ENCODE data around the gene FCER1G. TPM values are rescaled to one million over a fixed set of nuclear protein-coding genes. Genes with fewer than 3 reads are reported as not detected.
A peak's percentile ranks its signal among the peaks of the same experiment; 100 is the strongest.

Gene FCER1G
- total and polyA plus RNA-seq, 2 of the 4 experiments (the other 2 are of a cell fraction), result 0.44 TPM; not detected in 1

- Histone ChIP-seq H4K5ac (ENCODE audit: low read depth, low read length) (peak within 1 kb of the TSS; percentile 87), H3K9me3 (ENCODE audit: control insufficient read depth, insufficient read depth, low read length) (no peaks in the 10 kb centered on the region), H2BK120ac (ENCODE audit: low read depth, low read length) (peak within 1 kb of the TSS; percentile 95), H3K36me3 (ENCODE audit: control insufficient read depth, insufficient read depth, low read length) (peaks cover 9% of the 10 kb centered on the region; the same call in 1 of the 2 replicates), H3K18ac (ENCODE audit: low read depth, low read length) (peak within 1 kb of the TSS; percentile 67), H3K9ac (ENCODE audit: low read depth, low read length) (peak within 1 kb of the TSS; percentile 94), H4K91ac (ENCODE audit: insufficient read depth, low read depth, low read length) (peak within 1 kb of the TSS; percentile 98), H3K56ac (ENCODE audit: extremely low read depth, insufficient read depth, low read length) (peak within 1 kb of the TSS; percentile 85), H3K23ac (ENCODE audit: low read depth, low read length) (peak within 1 kb of the TSS; percentile 89), H2AK9ac (replicated peaks; ENCODE audit: low read depth, low read length, poor library complexity) (peak within 1 kb of the TSS; percentile 94), H3K79me1 (ENCODE audit: low read depth in 1 of 2, low read length in 2 of 2) (peaks cover 14 to 37% of the 10 kb centered on the region in 2 experiments), H3K4ac (ENCODE audit: low read depth, low read length) (peak within 1 kb of the TSS; percentile 96), H3K9me1 (ENCODE audit: insufficient read depth, low read length) (peaks cover 19% of the 10 kb centered on the region), H2BK20ac (ENCODE audit: low read depth, low read length) (peak within 1 kb of the TSS; percentile 66), H4K8ac (ENCODE audit: low read depth in 2 of 2, low read length in 2 of 2) (peak within 1 kb of the TSS; percentile 93 to 96), H3K4me1 (ENCODE audit: control insufficient read depth, insufficient read depth, low read length) (peaks cover 33% of the 10 kb centered on the region), H3K27me3 (ENCODE audit: control insufficient read depth, insufficient read depth, low read length) (no peaks in the 10 kb centered on the region), H3K27ac (ENCODE audit: insufficient read depth, low read length) (peak within 1 kb of the TSS; percentile 88), H3K14ac (replicated peaks; ENCODE audit: low read depth, low read length) (peak within 1 kb of the TSS; percentile 100), H3K4me3 (ENCODE audit: insufficient read depth, low read depth, low read length) (peak within 1 kb of the TSS; percentile 76), H2AK5ac (ENCODE audit: low read depth, low read length) (peak within 1 kb of the TSS; percentile 97), H2BK5ac (ENCODE audit: low read depth, low read length, poor library complexity, severe bottlenecking) (peak within 1 kb of the TSS; percentile 90), H3K4me2 (ENCODE audit: low read depth, low read length) (peak within 1 kb of the TSS; percentile 79), H2AFZ (replicated peaks; ENCODE audit: low read length, poor library complexity) (peak within 1 kb of the TSS; percentile 98), H4K20me1 (ENCODE audit: insufficient read depth, low read length) (peaks cover 10% of the 10 kb centered on the region), H2BK15ac (ENCODE audit: low read depth, low read length) (peak within 1 kb of the TSS; percentile 59; the same call in 2 of the 3 replicates)
- in situ Hi-C loops (cut with MboI; ENCODE audit: low sequenced_read_pairs), result no loop called here
- dilution Hi-C loops (cut with HindIII; ENCODE audit: low sequenced_read_pairs, unreplicated experiment), result no loop called here
- TF ChIP-seq MAFK (IDR thresholded peaks at IDR 0.05; ENCODE audit: low read depth, low read length) (no peak), CTCF (conservative IDR thresholded peaks at IDR 0.05; ENCODE audit: low read depth, low read length) (no peak; the same call in 1 of the 2 replicates), CHD1 (IDR thresholded peaks at IDR 0.05; ENCODE audit: low read depth, low read length) (peak; percentile 72; the same call in 1 of the 2 replicates), SMC3 (IDR thresholded peaks at IDR 0.05; ENCODE audit: low read depth, low read length) (no peak), RFX5 (IDR thresholded peaks at IDR 0.05; ENCODE audit: low read depth, low read length) (no peak), CEBPB (IDR thresholded peaks at IDR 0.05; ENCODE audit: low read depth, low read length) (no peak), USF2 (IDR thresholded peaks at IDR 0.05; ENCODE audit: low read depth, low read length) (no peak; the same call in 1 of the 2 replicates), MAZ (IDR thresholded peaks at IDR 0.05; ENCODE audit: borderline replicate concordance, low read depth, low read length) (no peak), POLR2A (IDR thresholded peaks at IDR 0.05; ENCODE audit: low read depth, low read length) (peak; percentile 88), FOS (IDR thresholded peaks at IDR 0.05; ENCODE audit: low read depth, low read length) (no peak), MXI1 (IDR thresholded peaks at IDR 0.05; ENCODE audit: borderline replicate concordance, low read depth, low read length) (peak; percentile 44; the same call in 1 of the 2 replicates), RAD21 (IDR thresholded peaks at IDR 0.05; ENCODE audit: low read length) (no peak), RCOR1 (IDR thresholded peaks at IDR 0.05; ENCODE audit: insufficient replicate concordance, low read length) (no peak), BHLHE40 (IDR thresholded peaks at IDR 0.05; ENCODE audit: low read depth, low read length) (no peak), NFE2L2 (IDR thresholded peaks at IDR 0.05; ENCODE audit: low read depth, low read length) (no peak)
- DNase-seq (peak; percentile 99), ATAC-seq (ENCODE audit: low read depth) (peak; percentile 87)
- intact Hi-C loops (cut with micrococcal nuclease), result no loop called here
- no TSS peak for BruUV-seq (replicated peaks)
- ChIA-PET POLR2A (ENCODE audit: unreplicated experiment) (interaction anchor here (0.5 to 0.9 kb wide), 3 partner anchors 24 to 109 kb away, joined by 3 to 4 read pairs (median 4); partner anchors contain the start of gene TOMM40L), CTCF (interaction anchor here (0.6 to 3.0 kb wide), 4 partner anchors 10 to 1190 kb away, joined by 3 to 19 read pairs (median 6); partner anchors contain the start of gene TOMM40L)
- 0% methylated on average over 20 of the region's 53 CpGs; no CpG with 5 or more reads in 1 of the 2 experiments for WGBS, 2 experiments (ENCODE audit: extremely low coverage in 2 of 2, insufficient read length in 1 of 2)
Measured at GRCh38 chr1:161201836-161202712, 13.0 kb upstream of the FCER1G start, which contains the start of gene NDUFS2. Gene NDUFS2 (plus strand): TSS chr1:161202367. CDS start chr1:161202386, 19 bp downstream.

All from IMR-90 (cell line).